ENCODE measurements around the gene CCDC186. TPM values are rescaled to one million over a fixed set of nuclear protein-coding genes. Genes with fewer than 3 reads are reported as not detected.

The CCDC186 gene
- total RNA-seq, 2 donors from 2014 or later: 22.6 to 40.4 TPM

GRCh38 chr10:114075093-114075492 is 98.9 kb downstream of the CCDC186 start:
- no peaks in the 10 kb centered on the region for H3K4me1 ChIP-seq (replicated peaks)
- H3K4me3 ChIP-seq: no peak overlapping the region
- H3K36me3 ChIP-seq: no peaks in the 10 kb centered on the region
- H3K27ac ChIP-seq: no peak overlapping the region
- H3K9me3 ChIP-seq: no peaks in the 10 kb centered on the region
- H3K27me3 ChIP-seq (replicated peaks; ENCODE audit: insufficient read depth): no peaks in the 10 kb centered on the region
- 96% methylated on average over 6 of the region's 6 CpGs for WGBS
- TF ChIP-seq POLR2A (IDR thresholded peaks at IDR 0.05) (no peak), POLR2AphosphoS5 (IDR thresholded peaks at IDR 0.05) (no peak), CTCF (IDR thresholded peaks at IDR 0.05) (no peak)
- intact Hi-C loops (cut with DNase I): no loop called here
- no peak for DNase-seq (ENCODE audit: low spot score)

DNA sequence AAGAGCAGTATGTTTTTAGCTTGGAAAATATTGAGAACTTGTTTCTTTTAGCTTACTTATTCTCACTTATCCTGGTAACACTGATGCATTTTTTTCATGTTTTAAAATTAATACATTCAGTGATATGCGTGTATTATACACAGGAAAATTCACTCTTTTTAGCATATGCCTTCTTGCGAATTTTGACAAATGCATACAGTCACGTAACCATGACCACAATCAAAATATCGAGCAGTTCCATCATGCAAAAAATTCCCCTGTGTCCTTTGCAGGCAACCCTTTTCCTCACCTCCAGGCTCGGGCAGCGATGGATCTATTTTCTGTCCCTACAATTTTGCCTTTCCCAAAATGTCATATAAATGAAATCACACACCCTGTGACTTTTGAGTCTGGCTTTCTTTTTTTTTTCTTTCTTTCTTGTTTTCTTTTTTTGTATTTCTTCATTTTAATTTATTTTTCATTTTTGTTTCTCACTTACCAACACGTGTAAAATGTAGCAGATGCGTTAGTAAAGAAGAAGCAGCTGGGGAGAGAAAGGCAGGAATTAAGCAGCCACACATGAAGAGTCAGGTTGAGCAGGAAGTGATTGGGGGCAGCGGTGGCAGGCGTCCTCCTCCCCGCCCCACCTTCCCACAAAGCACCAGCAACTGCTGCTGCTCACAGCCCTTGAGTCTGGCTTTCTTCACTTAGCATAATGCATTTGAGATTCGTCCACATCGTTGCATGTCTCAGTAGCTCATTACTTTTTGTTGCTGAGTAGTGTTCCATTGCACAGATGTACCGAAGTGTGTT is 100.4 kb downstream of the CCDC186 start:
- H3K36me3 ChIP-seq: no peaks in the 10 kb centered on the region
- H3K4me3 ChIP-seq: no peak overlapping the region
- no peaks in the 10 kb centered on the region for H3K9me3 ChIP-seq
- intact Hi-C loops (cut with DNase I): no loop called here
- no peaks in the 10 kb centered on the region for H3K27me3 ChIP-seq (replicated peaks; ENCODE audit: insufficient read depth)
- TF ChIP-seq POLR2AphosphoS5 (IDR thresholded peaks at IDR 0.05) (no peak), POLR2A (IDR thresholded peaks at IDR 0.05) (no peak), CTCF (IDR thresholded peaks at IDR 0.05) (no peak)
- 75% methylated on average over 14 of the region's 14 CpGs for WGBS
- no peak for DNase-seq (ENCODE audit: low spot score)
- H3K27ac ChIP-seq: no peak overlapping the region
- no peaks in the 10 kb centered on the region for H3K4me1 ChIP-seq (replicated peaks)

DNA sequence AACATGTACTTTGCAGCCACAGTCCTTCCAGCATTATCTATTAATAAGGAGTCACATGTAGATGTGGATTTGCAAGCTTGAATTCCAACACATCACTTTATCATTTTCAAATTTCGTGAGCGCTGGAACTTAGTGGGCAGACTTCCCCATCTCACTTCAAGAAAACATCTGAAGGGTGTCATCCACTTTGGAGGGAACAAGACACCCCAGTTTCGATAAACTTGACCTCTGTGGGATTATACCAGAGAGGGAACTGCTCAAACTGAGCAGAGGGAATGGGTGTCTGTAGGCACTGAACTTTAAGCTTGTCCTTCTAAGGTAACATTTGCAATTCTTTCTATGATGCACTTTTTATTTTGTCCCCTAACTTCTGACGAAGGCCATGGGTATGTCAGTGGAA is 102.8 kb downstream of the CCDC186 start:
- Histone ChIP-seq H3K9me3 (no peaks in the 10 kb centered on the region), H3K4me3 (no peak overlapping the region), H3K27ac (no peak overlapping the region), H3K36me3 (no peaks in the 10 kb centered on the region), H3K4me1 (replicated peaks) (peaks cover 4% of the 10 kb centered on the region), H3K27me3 (replicated peaks; ENCODE audit: insufficient read depth) (no peaks in the 10 kb centered on the region)
- intact Hi-C loops (cut with DNase I): no loop called here
- TF ChIP-seq POLR2A (IDR thresholded peaks at IDR 0.05): no peak
- TF ChIP-seq CTCF (IDR thresholded peaks at IDR 0.05): no peak
- TF ChIP-seq POLR2AphosphoS5 (IDR thresholded peaks at IDR 0.05): no peak
- no peak for DNase-seq (ENCODE audit: low spot score)
- 88% methylated on average over 4 of the region's 4 CpGs for WGBS

MicroRNAs encoded within 50 kb of the gene (microRNA counts, 767-probe panel; counts per million panel counts)
- 431 to 927 counts per million in 2 donors for microRNA hsa-miR-2110

Small RNAs within 50 kb of the gene (small RNA-seq; reads per million reads assigned to genes)
- 0 reads per million in 2 donors for gene RF02277
- gene RNU6-709P: 0 reads per million in 2 donors

Other genes starting within 250 kb of the CCDC186 start
- gene ADRB1, start 130.3 kb downstream of the CCDC186 start, total RNA-seq: 10 to 100 TPM; 10.2 to 15.4 TPM
- gene TDRD1, start 5.2 kb upstream of the CCDC186 start, total RNA-seq: 10 to 100 TPM in 1 of 2 donors, not detected in 1; 16.0 TPM
- gene VWA2, start 65.1 kb upstream of the CCDC186 start, total RNA-seq: 10 to 100 TPM; 14.6 to 24.2 TPM
- 10 to 100 TPM; 16.1 to 34.1 TPM for gene AFAP1L2, start 230.3 kb upstream of the CCDC186 start, total RNA-seq